DND-41 (cell line): Measurements from ENCODE around the gene TTYH3.

Source experiments
- ATAC-seq: fragments of 200-7000 bp; cut with Tn5 transposase; 3 replicates; pipeline ENCODE4 v1.9.1; 2021; ENCODE audit warnings: low read depth; ENCODE audit not compliant: insufficient read depth
- DNase-seq: peaks from one replicate; pipeline ENCODE4 v3.0.0-alpha.2; 2020
- H2AFZ ChIP-seq: 2 replicates; pipeline ENCODE4 v1.6.0; 2012; ENCODE audit warnings: low read depth, low read length
- H3K27ac ChIP-seq: 2 replicates; pipeline ENCODE4 v1.5.1; 2012; ENCODE audit warnings: low read length, inconsistent platforms
- H3K27me3 ChIP-seq: fragments of 200-600 bp; sonication (generic); 2 replicates; pipeline ENCODE4 v1.6.0; 2012; ENCODE audit warnings: low read length, mild to moderate bottlenecking, inconsistent platforms; ENCODE audit not compliant: insufficient read depth, poor library complexity
- H3K36me3 ChIP-seq: 2 replicates; pipeline ENCODE4 v1.5.1; 2012; ENCODE audit warnings: low read length, inconsistent platforms; ENCODE audit not compliant: insufficient read depth
- H3K4me1 ChIP-seq: 2 replicates; pipeline ENCODE4 v1.5.1; 2012; ENCODE audit warnings: mild to moderate bottlenecking, low read length; ENCODE audit not compliant: insufficient read depth
- H3K4me2 ChIP-seq: 2 replicates; pipeline ENCODE4 v1.6.0; 2012; ENCODE audit warnings: mild to moderate bottlenecking, moderate library complexity, low read length, inconsistent platforms; ENCODE audit not compliant: insufficient read depth
- H3K4me3 ChIP-seq, 2 experiments: fragments of 200-600 bp in 1 of 2; shearing (Covaris generic) in 1 of 2; 2 replicates each; pipeline ENCODE4 v1.5.1; 2012 to 2016; ENCODE audit warnings: inconsistent platforms in 2 of 2, low read length in 2 of 2, mild to moderate bottlenecking in 2 of 2, low read depth in 1 of 2, moderate library complexity in 1 of 2
- H3K79me2 ChIP-seq: 2 replicates; pipeline ENCODE4 v1.6.0; 2012; ENCODE audit warnings: low read length, inconsistent platforms; ENCODE audit not compliant: insufficient read depth
- H3K9ac ChIP-seq: 2 replicates; pipeline ENCODE4 v1.6.0; 2012; ENCODE audit warnings: low read depth, mild to moderate bottlenecking, inconsistent platforms, low read length, moderate library complexity
- H3K9me3 ChIP-seq: 2 replicates; pipeline ENCODE4 v1.5.1; 2012; ENCODE audit warnings: low read length, moderate library complexity, mild to moderate bottlenecking, inconsistent platforms; ENCODE audit not compliant: insufficient read depth, severe bottlenecking
- H4K20me1 ChIP-seq: 2 replicates; pipeline ENCODE4 v1.6.0; 2012; ENCODE audit warnings: low read length; ENCODE audit not compliant: insufficient read depth
- EZH2 ChIP-seq: IDR thresholded peaks from 3 replicates; pipeline ENCODE4 v1.6.1; 2012; ENCODE audit warnings: borderline replicate concordance, low read depth, mild to moderate bottlenecking, moderate library complexity, low read length, inconsistent platforms; ENCODE audit not compliant: severe bottlenecking
- TF ChIP-seq, protein P1 (sequence below): IDR thresholded peaks from 2 replicates; pipeline ENCODE4 v1.5.1; 2012; ENCODE audit warnings: borderline replicate concordance, low read length, moderate library complexity, mild to moderate bottlenecking; ENCODE audit not compliant: poor library complexity, severe bottlenecking; ENCODE audit errors: extremely low read depth

TTYH3 gene

GRCh38 chr7:2613098-2613930 is 18.5 kb upstream of the TTYH3 start:
- Histone ChIP-seq H3K4me1 (no peaks in the 10 kb centered on the region), H3K79me2 (no peaks in the 10 kb centered on the region), H3K27me3 (no peaks in the 10 kb centered on the region), H3K4me3 (no peak overlapping the region), H3K36me3 (no peaks in the 10 kb centered on the region), H4K20me1 (no peaks in the 10 kb centered on the region), H3K9ac (no peak overlapping the region), H2AFZ (no peak overlapping the region), H3K4me2 (no peak overlapping the region), H3K27ac (no peak overlapping the region), H3K9me3 (no peaks in the 10 kb centered on the region)
- ATAC-seq (0 out of 3 replicates have a peak, but pooled peaks have one; percentile 17), DNase-seq (no peak)
- no peak for TF ChIP-seq EZH2
- TF ChIP-seq, protein P1, sequence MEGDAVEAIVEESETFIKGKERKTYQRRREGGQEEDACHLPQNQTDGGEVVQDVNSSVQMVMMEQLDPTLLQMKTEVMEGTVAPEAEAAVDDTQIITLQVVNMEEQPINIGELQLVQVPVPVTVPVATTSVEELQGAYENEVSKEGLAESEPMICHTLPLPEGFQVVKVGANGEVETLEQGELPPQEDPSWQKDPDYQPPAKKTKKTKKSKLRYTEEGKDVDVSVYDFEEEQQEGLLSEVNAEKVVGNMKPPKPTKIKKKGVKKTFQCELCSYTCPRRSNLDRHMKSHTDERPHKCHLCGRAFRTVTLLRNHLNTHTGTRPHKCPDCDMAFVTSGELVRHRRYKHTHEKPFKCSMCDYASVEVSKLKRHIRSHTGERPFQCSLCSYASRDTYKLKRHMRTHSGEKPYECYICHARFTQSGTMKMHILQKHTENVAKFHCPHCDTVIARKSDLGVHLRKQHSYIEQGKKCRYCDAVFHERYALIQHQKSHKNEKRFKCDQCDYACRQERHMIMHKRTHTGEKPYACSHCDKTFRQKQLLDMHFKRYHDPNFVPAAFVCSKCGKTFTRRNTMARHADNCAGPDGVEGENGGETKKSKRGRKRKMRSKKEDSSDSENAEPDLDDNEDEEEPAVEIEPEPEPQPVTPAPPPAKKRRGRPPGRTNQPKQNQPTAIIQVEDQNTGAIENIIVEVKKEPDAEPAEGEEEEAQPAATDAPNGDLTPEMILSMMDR = no peak

- Histone ChIP-seq H3K4me3 (no peak overlapping the region), H3K9ac (no peak overlapping the region), H3K27me3 (no peaks in the 10 kb centered on the region), H3K9me3 (no peaks in the 10 kb centered on the region), H4K20me1 (no peaks in the 10 kb centered on the region), H3K36me3 (no peaks in the 10 kb centered on the region), H3K4me1 (no peaks in the 10 kb centered on the region), H2AFZ (no peak overlapping the region), H3K79me2 (no peaks in the 10 kb centered on the region), H3K27ac (no peak overlapping the region), H3K4me2 (no peak overlapping the region)
- DNase-seq (no peak), ATAC-seq (no peak)
- TF ChIP-seq, protein P1 = no peak
- no peak for TF ChIP-seq EZH2
Observed at GRCh38 chr7:2613931-2614600, 17.7 kb upstream of the TTYH3 start.

DNA sequence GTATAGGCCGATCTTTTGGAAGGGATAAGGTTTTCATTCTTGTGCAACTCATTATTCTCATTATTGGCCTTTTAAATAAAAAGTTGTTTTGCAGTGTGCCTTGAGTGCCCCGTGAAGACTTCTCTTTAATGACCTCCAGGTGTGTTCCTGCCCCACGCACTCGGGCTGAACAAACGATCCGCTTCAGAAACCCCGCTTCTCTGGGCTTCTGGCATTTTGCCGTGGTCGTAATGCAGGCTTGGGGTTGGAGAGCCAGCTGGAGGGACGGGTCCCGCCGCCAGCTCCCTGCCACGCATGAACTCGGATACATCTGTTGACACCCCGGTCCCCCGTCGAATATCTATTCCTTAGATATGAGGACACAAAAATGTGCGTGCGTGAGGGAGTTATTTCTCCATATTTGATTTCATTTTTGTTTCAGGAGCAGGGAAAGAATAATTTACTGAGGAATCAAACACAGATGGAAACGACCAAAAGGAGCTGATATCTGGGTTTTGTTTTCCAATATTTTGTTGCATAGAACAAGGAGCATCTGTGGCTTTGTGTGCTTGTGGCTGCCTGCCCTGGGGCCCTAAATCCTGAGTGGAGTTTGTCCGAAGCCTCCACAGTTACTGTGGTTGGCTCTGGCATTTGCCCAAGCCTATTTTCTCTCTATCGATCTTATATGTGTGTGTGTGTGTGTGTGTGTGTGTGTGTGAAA is 17.0 kb upstream of the TTYH3 start:
- DNase-seq = no peak
- TF ChIP-seq, protein P1 = no peak
- TF ChIP-seq EZH2 = no peak

More for the DNA sequence above, 17.0 kb upstream of the TTYH3 start:
- no peak overlapping the region for H2AFZ ChIP-seq
- H3K4me2 ChIP-seq = no peak overlapping the region
- no peaks in the 10 kb centered on the region for H3K36me3 ChIP-seq
- H3K4me1 ChIP-seq = no peaks in the 10 kb centered on the region
- no peak for ATAC-seq
- no peaks in the 10 kb centered on the region for H3K79me2 ChIP-seq
- no peaks in the 10 kb centered on the region for H3K27me3 ChIP-seq
- no peak overlapping the region for H3K9ac ChIP-seq
- H3K27ac ChIP-seq = no peak overlapping the region
- no peak overlapping the region for H3K4me3 ChIP-seq
- no peaks in the 10 kb centered on the region for H4K20me1 ChIP-seq
- H3K9me3 ChIP-seq = no peaks in the 10 kb centered on the region
